Stomach (tissue), 4 donors: ENCODE data around the gene COL13A1.

Experiments used
- CTCF ChIP-seq, 7 experiments: fragments of 450-650 bp in 4 of 7; fragments of 200-600 bp in 3 of 7; sonication (generic) in 3 of 7; IDR thresholded peaks; one replicate each; pipeline ENCODE4 v1.5.1; 2016 to 2019; ENCODE audit warnings: antibody characterized with exemption in 7 of 7, control low read depth in 2 of 7, mild to moderate bottlenecking in 1 of 7
- EP300 ChIP-seq: sonication (generic); formaldehyde crosslinking; IDR thresholded peaks from one replicate; pipeline ENCODE4 v1.6.1; 2017; ENCODE audit warnings: antibody characterized with exemption
- POLR2A ChIP-seq, 4 donors: fragments of 450-650 bp; IDR thresholded peaks; one replicate each; pipeline ENCODE4 v1.6.1; 2016; ENCODE audit warnings: antibody characterized with exemption in 4 of 4, control low read depth in 2 of 4, mild to moderate bottlenecking in 1 of 4, moderate library complexity in 1 of 4
- POLR2AphosphoS5 ChIP-seq, 3 donors: sonication (generic); formaldehyde crosslinking; IDR thresholded peaks; one replicate each; pipeline ENCODE4 v1.6.1; 2016; ENCODE audit warnings: antibody characterized with exemption in 3 of 3

DNA sequence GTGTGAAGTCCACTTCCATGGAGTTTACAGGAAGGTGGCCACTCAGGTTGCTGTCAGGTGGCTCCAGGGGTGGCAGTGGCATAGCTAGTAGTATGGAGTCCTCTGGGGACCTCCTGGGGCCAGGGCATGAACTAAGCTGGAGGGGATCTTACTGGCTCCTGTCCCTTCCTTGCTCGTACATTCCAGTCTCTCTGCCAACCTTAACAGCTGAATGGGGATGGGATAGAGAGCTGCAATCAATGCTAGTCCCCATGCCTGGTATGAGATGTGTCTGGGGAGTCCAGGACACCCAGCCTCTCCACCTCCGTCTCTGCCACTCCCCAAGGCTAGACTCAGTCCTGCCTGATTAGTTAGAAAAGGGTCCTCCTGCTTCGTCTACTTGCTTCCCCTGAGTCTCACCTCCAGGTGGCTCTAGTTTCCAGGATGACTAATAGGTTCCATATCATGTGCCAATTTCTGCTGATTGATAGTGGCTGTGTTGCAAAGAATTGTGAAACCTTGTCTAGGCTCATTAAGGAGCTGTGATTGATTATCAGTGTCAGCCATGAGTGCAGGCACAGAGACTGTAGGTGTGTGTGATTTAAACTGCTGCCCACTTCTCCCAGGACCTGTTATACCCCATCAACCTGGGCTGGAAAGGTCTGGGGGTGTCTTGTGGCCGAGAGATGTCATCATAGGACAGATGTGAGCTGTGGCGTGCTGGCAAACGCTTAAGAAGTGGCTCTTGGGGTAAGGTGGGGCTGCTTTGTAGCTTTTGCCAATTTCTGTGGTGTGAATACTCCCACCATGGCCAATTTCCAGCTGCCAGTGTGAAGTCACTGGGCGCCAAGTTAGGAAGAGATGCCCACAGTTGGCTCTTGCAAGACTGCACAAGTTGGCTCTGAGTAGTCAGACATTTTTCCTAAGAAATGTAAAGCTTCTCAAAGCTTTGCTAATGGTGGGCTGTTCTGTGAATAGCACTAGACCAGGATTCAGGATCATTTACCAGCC, 59.8 kb downstream of the COL13A1 start:
- TF ChIP-seq CTCF (IDR thresholded peaks at IDR 0.05): peak in 4 of 7 experiments; percentile 16 to 47 (median 30)
- TF ChIP-seq POLR2A (IDR thresholded peaks at IDR 0.05): no peak
- no peak for TF ChIP-seq EP300
- peak in 2 of 3 donors; percentile 73 to 95 for TF ChIP-seq POLR2AphosphoS5 (IDR thresholded peaks at IDR 0.05)
